LoVo (cell line): ENCODE results near the gene CCR6.
"Not testable (repeated sequence)": the region's sequence is repeated elsewhere in the genome, so short reads cannot be mapped to it uniquely, and the experiment has no call there.

Experiments
- DNase-seq: peaks from one replicate; pipeline ENCODE4 v3.0.0-alpha.2; 2016; ENCODE audit warnings: low spot score

The CCR6 gene

GRCh38 chr6:167143041-167143440, 20.1 kb downstream of the CCR6 start:
- DNase-seq, result no peak

- DNase-seq, result no peak
These were observed 22.6 kb downstream of the CCR6 start for GRCh38 chr6:167145461-167145860.

GRCh38 chr6:167146135-167146534, 23.2 kb downstream of the CCR6 start:
- DNase-seq, result no peak

GRCh38 chr6:167146977-167147376, 24.1 kb downstream of the CCR6 start:
- no peak for DNase-seq

- DNase-seq, result no peak
These were observed 25.1 kb downstream of the CCR6 start for GRCh38 chr6:167148021-167148420.

- DNase-seq, result no peak
These were observed 26.1 kb downstream of the CCR6 start for GRCh38 chr6:167148997-167149396.

GRCh38 chr6:167150941-167151549, 28.1 kb downstream of the CCR6 start:
- DNase-seq, result no peak

- no peak for DNase-seq
These were observed 28.8 kb downstream of the CCR6 start for GRCh38 chr6:167151648-167152047.

- DNase-seq, result no peak
These were observed 30.0 kb downstream of the CCR6 start for GRCh38 chr6:167152862-167153261.

GRCh38 chr6:167153521-167153959, 30.6 kb downstream of the CCR6 start:
- DNase-seq, result no peak

GRCh38 chr6:167154291-167154690, 31.4 kb downstream of the CCR6 start:
- no peak for DNase-seq

GRCh38 chr6:167154895-167155294, 32.0 kb downstream of the CCR6 start:
- DNase-seq, result no peak

- no peak for DNase-seq
These were observed 34.5 kb downstream of the CCR6 start for GRCh38 chr6:167157414-167157813.

GRCh38 chr6:167157863-167158262, 35.0 kb downstream of the CCR6 start, which contains the start of gene GPR31:
Gene GPR31 (minus strand): TSS chr6:167157980. CDS start chr6:167157831, 149 bp downstream.
- no peak for DNase-seq

- no peak for DNase-seq
These were observed 39.1 kb downstream of the CCR6 start for GRCh38 chr6:167161851-167162467.

- no peak for DNase-seq
These were observed 39.7 kb downstream of the CCR6 start for GRCh38 chr6:167162591-167162990.

GRCh38 chr6:167163476-167164011, 40.6 kb downstream of the CCR6 start:
- DNase-seq, result no peak

GRCh38 chr6:167164261-167164660, 41.4 kb downstream of the CCR6 start:
- no peak for DNase-seq

GRCh38 chr6:167165858-167166471, 43.1 kb downstream of the CCR6 start:
- DNase-seq, result no peak

- DNase-seq, result not testable (repeated sequence)
These were observed 44.8 kb downstream of the CCR6 start for GRCh38 chr6:167167699-167168098.

GRCh38 chr6:167168296-167168695, 45.4 kb downstream of the CCR6 start:
- not testable (repeated sequence) for DNase-seq

- not testable (repeated sequence) for DNase-seq
These were observed 47.0 kb downstream of the CCR6 start for GRCh38 chr6:167169867-167170266.

GRCh38 chr6:167171300-167171699, 48.4 kb downstream of the CCR6 start:
- DNase-seq, result not testable (repeated sequence)
